H1 (cell line): Measurements from ENCODE around the gene DRC7. TPM values are rescaled to one million over a fixed set of nuclear protein-coding genes. Genes with fewer than 3 reads are reported as not detected.

ENCODE experiments used
- CTCF ChIA-PET: fragments of 300-600 bp; sonication (Branson Sonifier 250); formaldehyde crosslinking; loops from one replicate; lab custom pipeline; 2021; ENCODE audit not compliant: partially characterized antibody; lab: Charles Lee
- POLR2A ChIA-PET: fragments of 300-600 bp; sonication (Branson Sonifier 250); formaldehyde crosslinking; loops from one replicate; lab custom pipeline; 2021; ENCODE audit warnings: inconsistent platforms; ENCODE audit not compliant: partially characterized antibody; lab: Charles Lee
- DNase-seq, 2 experiments: peaks; one replicate each; pipeline versions ENCODE4 v3.0.0 to v3.0.0-alpha.2; 2010 to 2022; ENCODE audit warnings: low spot score in 2 of 2, low read depth in 1 of 2, mixed read lengths in 1 of 2
- FAIRE-seq: peaks from 2 replicates; lab custom pipeline; 2011; peaks lifted over from hg19 to GRCh38; lab: Jason Lieb, UNC
- H2AFZ ChIP-seq: 2 replicates; pipeline ENCODE4 v1.8.1; 2012; ENCODE audit warnings: low read length, inconsistent platforms
- H2AK5ac ChIP-seq: 2 replicates; pipeline ENCODE4 v1.6.1; 2013; ENCODE audit warnings: low read depth, low read length
- H2BK120ac ChIP-seq: replicated peaks from 2 replicates; pipeline ENCODE3; 2013; ENCODE audit warnings: low read depth, low read length, inconsistent platforms
- H2BK12ac ChIP-seq: 2 replicates; pipeline ENCODE4 v1.6.1; 2013; ENCODE audit warnings: low read depth, low read length
- H2BK15ac ChIP-seq: 2 replicates; pipeline ENCODE4 v1.6.1; 2013; ENCODE audit warnings: low read length
- H2BK20ac ChIP-seq: 2 replicates; pipeline ENCODE4 v1.6.1; 2013; ENCODE audit warnings: low read length
- H2BK5ac ChIP-seq: 2 replicates; pipeline ENCODE4 v1.6.1; 2013; ENCODE audit warnings: low read depth, low read length
- H3K14ac ChIP-seq: 2 replicates; pipeline ENCODE4 v1.6.1; 2013; ENCODE audit warnings: inconsistent platforms; ENCODE audit not compliant: insufficient read length
- H3K18ac ChIP-seq: 2 replicates; pipeline ENCODE4 v1.6.1; 2013; ENCODE audit warnings: low read length; ENCODE audit errors: extremely low read depth
- H3K23ac ChIP-seq: 2 replicates; pipeline ENCODE4 v1.6.1; 2013; ENCODE audit warnings: inconsistent platforms; ENCODE audit not compliant: insufficient read length
- H3K23me2 ChIP-seq: 2 replicates; pipeline ENCODE4 v1.6.1; 2013; ENCODE audit warnings: low read depth, low read length
- H3K27ac ChIP-seq: 2 replicates; pipeline ENCODE4 v1.6.1; 2011; ENCODE audit warnings: low read depth, low read length, inconsistent platforms
- H3K27me3 ChIP-seq, 4 experiments: replicated peaks in 1 of 4; 1 replicate in 1 of 4; 2 replicates in 3 of 4; pipeline versions ENCODE4 v1.6.1 to v1.8.1; 2011 to 2013; ENCODE audit warnings: low read length in 3 of 4, mild to moderate bottlenecking in 3 of 4, inconsistent platforms in 2 of 4, mixed read lengths in 2 of 4, moderate library complexity in 1 of 4; ENCODE audit not compliant: control insufficient read depth in 3 of 4, insufficient read depth in 3 of 4; ENCODE audit errors: extremely low read depth in 1 of 4
- H3K36me3 ChIP-seq, 4 experiments: 2 replicates each; pipeline versions ENCODE4 v1.6.1 to v1.8.1; 2011 to 2013; ENCODE audit warnings: mild to moderate bottlenecking in 4 of 4, low read length in 3 of 4, moderate library complexity in 2 of 4, control low read depth in 1 of 4, inconsistent platforms in 1 of 4; ENCODE audit not compliant: insufficient read depth in 4 of 4, control insufficient read depth in 2 of 4
- H3K4ac ChIP-seq: replicated peaks from 2 replicates; pipeline ENCODE3; 2013; ENCODE audit warnings: low read length, low read depth, mixed read lengths, inconsistent platforms; ENCODE audit not compliant: insufficient read length
- H3K4me1 ChIP-seq, 4 experiments: replicated peaks in 1 of 4; 1 replicate in 1 of 4; 2 replicates in 3 of 4; pipeline versions ENCODE4 v1.6.1 to v1.8.1; 2011 to 2013; ENCODE audit warnings: low read length in 3 of 4, inconsistent platforms in 2 of 4, mixed read lengths in 1 of 4; ENCODE audit not compliant: insufficient read depth in 4 of 4, control insufficient read depth in 3 of 4
- H3K4me2 ChIP-seq, 2 experiments: 2 replicates each; pipeline versions ENCODE4 v1.6.1 to v1.8.1; 2011 to 2013; ENCODE audit warnings: low read depth in 2 of 2, low read length in 2 of 2, control low read depth in 1 of 2, inconsistent platforms in 1 of 2, mild to moderate bottlenecking in 1 of 2; ENCODE audit not compliant: insufficient read depth in 1 of 2
- H3K4me3 ChIP-seq, 4 experiments: fragments of 200-600, 300-600 bp in 1 of 4; sonication (generic), shearing (Covaris generic), sonication (Bioruptor Twin) in 1 of 4; 2 replicates each; pipeline versions ENCODE4 v1.5.1 to v1.8.1; 2011 to 2016; ENCODE audit warnings: low read length in 4 of 4, low read depth in 3 of 4, control low read depth in 2 of 4, inconsistent platforms in 2 of 4, mild to moderate bottlenecking in 2 of 4, mixed read lengths in 1 of 4, moderate library complexity in 1 of 4; ENCODE audit not compliant: insufficient read depth in 2 of 4; ENCODE audit errors: extremely low read depth in 1 of 4
- H3K56ac ChIP-seq: replicated peaks from 2 replicates; pipeline ENCODE3; 2013; ENCODE audit warnings: low read depth, mild to moderate bottlenecking, mixed read lengths, low read length, inconsistent platforms; ENCODE audit not compliant: insufficient read length
- H3K79me1 ChIP-seq: 2 replicates; pipeline ENCODE4 v1.6.1; 2013; ENCODE audit warnings: low read depth, low read length, control low read depth
- H3K79me2 ChIP-seq, 2 experiments: 2 replicates each; pipeline versions ENCODE4 v1.6.1 to v1.8.1; 2012 to 2013; ENCODE audit warnings: low read length in 2 of 2, mild to moderate bottlenecking in 2 of 2, inconsistent platforms in 1 of 2; ENCODE audit not compliant: insufficient read depth in 2 of 2, control insufficient read depth in 1 of 2
- H3K9ac ChIP-seq, 4 experiments: replicated peaks in 1 of 4; 1 replicate in 1 of 4; 2 replicates in 3 of 4; pipeline versions ENCODE4 v1.6.1 to v1.8.1; 2011 to 2013; ENCODE audit warnings: low read depth in 3 of 4, low read length in 3 of 4, control low read depth in 2 of 4, mild to moderate bottlenecking in 2 of 4, moderate library complexity in 2 of 4, inconsistent platforms in 1 of 4; ENCODE audit errors: extremely low read depth in 1 of 4
- H3K9me3 ChIP-seq, 2 experiments: 2 replicates each; pipeline versions ENCODE4 v1.6.1 to v1.8.1; 2012 to 2013; ENCODE audit warnings: mild to moderate bottlenecking in 2 of 2, moderate library complexity in 2 of 2, control low read depth in 1 of 2, inconsistent platforms in 1 of 2, low read depth in 1 of 2, low read length in 1 of 2, mixed read lengths in 1 of 2; ENCODE audit not compliant: insufficient read depth in 2 of 2
- H4K20me1 ChIP-seq, 2 experiments: replicated peaks in 1 of 2; 2 replicates each; pipeline versions ENCODE3 to v1.8.1; 2011 to 2013; ENCODE audit warnings: inconsistent platforms in 2 of 2, low read length in 2 of 2, mild to moderate bottlenecking in 1 of 2; ENCODE audit not compliant: insufficient read depth in 2 of 2, control insufficient read depth in 1 of 2
- H4K5ac ChIP-seq: 2 replicates; pipeline ENCODE4 v1.6.1; 2013; ENCODE audit warnings: low read length, low read depth, mixed read lengths, inconsistent platforms; ENCODE audit not compliant: insufficient read length
- H4K8ac ChIP-seq: 2 replicates; pipeline ENCODE4 v1.8.0; 2013; ENCODE audit warnings: mild to moderate bottlenecking, moderate library complexity, low read length, inconsistent platforms; ENCODE audit not compliant: insufficient read depth; ENCODE audit errors: extremely low read depth
- H4K91ac ChIP-seq: replicated peaks from 2 replicates; pipeline ENCODE3; 2013; ENCODE audit warnings: low read length, mixed read lengths, inconsistent platforms; ENCODE audit not compliant: insufficient read length
- JUN ChIP-seq: IDR thresholded peaks from 2 replicates; pipeline ENCODE4 v1.6.1; 2011; ENCODE audit warnings: low read depth, mild to moderate bottlenecking, improper control_type of control experiment, low read length
- KDM4A ChIP-seq: IDR thresholded peaks from one replicate; pipeline ENCODE4 v1.7.1; 2012; ENCODE audit warnings: low read depth, mild to moderate bottlenecking, moderate library complexity, low read length, inconsistent platforms; ENCODE audit not compliant: severe bottlenecking
- NANOG ChIP-seq: IDR thresholded peaks from 2 replicates; pipeline ENCODE4 v1.6.1; 2011; ENCODE audit warnings: low read length, low read depth, mild to moderate bottlenecking, inconsistent platforms; ENCODE audit not compliant: insufficient read depth, poor library complexity, severe bottlenecking
- NRF1 ChIP-seq: IDR thresholded peaks from 2 replicates; pipeline ENCODE4 v1.6.1; 2011; ENCODE audit warnings: mild to moderate bottlenecking, low read depth, low read length, improper control_type of control experiment
- RAD21 ChIP-seq, 2 experiments: IDR thresholded peaks in 1 of 2; conservative IDR thresholded peaks in 1 of 2; 2 replicates each; pipeline ENCODE4 v1.6.1; 2011; ENCODE audit warnings: low read depth in 2 of 2, low read length in 2 of 2, improper control_type of control experiment in 1 of 2, inconsistent platforms in 1 of 2, mild to moderate bottlenecking in 1 of 2, moderate library complexity in 1 of 2
- TAF7 ChIP-seq: optimal IDR thresholded peaks from 2 replicates; pipeline ENCODE3; 2011; ENCODE audit warnings: low read depth, mild to moderate bottlenecking, inconsistent platforms, low read length, moderate library complexity, borderline replicate concordance
- TBP ChIP-seq: IDR thresholded peaks from 2 replicates; pipeline ENCODE4 v1.6.1; 2011; ENCODE audit warnings: low read depth, low read length, improper control_type of control experiment
- WGBS, 2 experiments: shearing (Covaris generic) in 1 of 2; methylation state at CpG; one replicate each; pipeline versions ENCODE4 v1.1.6 to v1.1.7; 2013 to 2015; ENCODE audit warnings: low lambda C conversion rate in 2 of 2, mixed read lengths in 2 of 2, inconsistent platforms in 1 of 2, low coverage in 1 of 2, missing lambda C conversion rate in 1 of 2; ENCODE audit not compliant: insufficient replicate concordance in 2 of 2, insufficient coverage in 1 of 2, insufficient read length in 1 of 2; ENCODE audit errors: extremely low coverage in 1 of 2, missing lambda C conversion rate in 1 of 2; 5-methylcytosine and 5-hydroxymethylcytosine counted together
- polyA plus RNA-seq, 7 experiments: library from polyadenylated mRNA; depleted of rRNA in 3 of 7; stranded (reverse) in 5 of 7; unstranded in 2 of 7; fragments of >200 nt in 5 of 7; fragments of 200-250 nt in 2 of 7; gene quantifications; 1 replicate in 5 of 7; 2 replicates in 1 of 7; 4 replicates in 1 of 7; pipeline versions ENCODE4 v1.2.1 to v1.2.3, GENCODE V29; 2011 to 2013; ENCODE audit warnings: missing spikeins in 2 of 7, mixed read lengths in 2 of 7
- total RNA-seq: library from RNA; stranded (reverse); fragmentation: NEBNext Ultra II Directional; extraction: Animal tissue kit (Norgen Biotek cat#: 25700); gene quantifications from 2 replicates; pipeline ENCODE4 v1.2.1, GENCODE V29; 2021

DRC7 gene
- total and polyA plus RNA-seq, 2 of the 8 experiments (the other 6 are each of a cell fraction or from before 2014, with no cell fraction given): 0.14 TPM; not detected in 1

DNA sequence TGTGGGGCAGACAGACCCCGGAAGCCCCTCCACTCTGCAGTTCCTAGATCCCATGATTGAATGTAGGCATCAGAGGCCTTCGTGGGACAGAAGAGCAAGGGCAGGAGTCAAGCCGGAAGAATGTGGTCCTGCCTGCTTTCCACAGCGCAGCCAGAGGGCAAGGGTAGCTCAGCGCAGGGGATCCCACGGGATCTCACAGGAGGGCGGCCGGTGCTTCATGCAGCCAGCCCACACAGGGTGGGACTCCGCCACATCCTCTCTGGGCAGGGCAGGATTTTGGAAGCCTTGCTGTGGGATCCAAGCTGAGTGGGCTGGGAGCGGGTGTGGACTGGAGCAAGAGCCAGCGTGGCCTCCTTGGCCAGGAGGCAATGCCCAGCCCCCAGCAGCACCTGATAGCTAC is 54.0 kb downstream of the DRC7 start:
- no peaks in the 10 kb centered on the region for H3K4me1 ChIP-seq
- no peak overlapping the region for H3K56ac ChIP-seq
- H4K8ac ChIP-seq: no peak overlapping the region
- peaks cover 0 to 7% (median 3%) of the 10 kb centered on the region in 4 experiments; a peak in 5 of 8 replicates for H3K36me3 ChIP-seq
- H2BK5ac ChIP-seq: no peak overlapping the region
- H3K9ac ChIP-seq: no peak overlapping the region
- H3K14ac ChIP-seq: no peak overlapping the region
- H3K4me3 ChIP-seq: no peak overlapping the region
- H3K79me2 ChIP-seq: no peaks in the 10 kb centered on the region
- no peak overlapping the region for H2BK12ac ChIP-seq
- no peaks in the 10 kb centered on the region for H3K23me2 ChIP-seq
- no peak for DNase-seq
- FAIRE-seq: no peak
- no peak overlapping the region for H2BK120ac ChIP-seq
- H3K27me3 ChIP-seq: no peaks in the 10 kb centered on the region
- H4K5ac ChIP-seq: no peak overlapping the region
- H2BK20ac ChIP-seq: no peak overlapping the region
- no peak overlapping the region for H3K4ac ChIP-seq
- WGBS, 2 experiments: 83% methylated on average over 6 of the region's 11 CpGs; no CpG with 5 or more reads in 1 of the 2 experiments
- peaks cover 0 to 4% of the 10 kb centered on the region in 2 experiments for H4K20me1 ChIP-seq
- no peak overlapping the region for H3K23ac ChIP-seq
- H2BK15ac ChIP-seq: no peak overlapping the region
- H3K18ac ChIP-seq: no peak overlapping the region
- TF ChIP-seq TAF7 (no peak), KDM4A (no peak), TBP (no peak), JUN (no peak), RAD21 (IDR thresholded peaks at IDR 0.05 in 1 of 2, conservative IDR thresholded peaks at IDR 0.05 in 1 of 2; ENCODE audit: low read depth in 2 of 2, low read length in 2 of 2) (no peak), NANOG (no peak), NRF1 (no peak)
- H3K9me3 ChIP-seq: no peaks in the 10 kb centered on the region
- ChIA-PET POLR2A (interaction anchor here (0.9 to 1.9 kb wide), 5 partner anchors 12 to 61 kb away, joined by 3 to 12 read pairs (median 3); partner anchors contain the start of gene KATNB1), CTCF (interaction anchor here (0.6 to 3.0 kb wide), 8 partner anchors 8 to 1198 kb away, joined by 3 to 17 read pairs (median 4); no protein-coding TSS in a partner anchor)
- no peak overlapping the region for H3K27ac ChIP-seq
- no peaks in the 10 kb centered on the region for H3K79me1 ChIP-seq
- no peak overlapping the region for H2AK5ac ChIP-seq
- H2AFZ ChIP-seq: no peak overlapping the region
- no peak overlapping the region for H3K4me2 ChIP-seq
- H4K91ac ChIP-seq: no peak overlapping the region
